SK-N-SH treated with all-trans-retinoic acid at 6 μM for 48 hours (cell line): ENCODE data around the gene EEIG1.

Experiments used
- ATAC-seq: fragments of 200-7000 bp; cut with Tn5 transposase; 3 replicates; pipeline ENCODE4 v1.9.1; 2020; ENCODE audit warnings: mild to moderate bottlenecking, moderate library complexity
- ARNTL ChIP-seq: fragments of 450-650 bp; formaldehyde crosslinking; IDR thresholded peaks from 2 replicates; pipeline ENCODE4 v1.5.0; 2020; ENCODE audit warnings: low read depth, mild to moderate bottlenecking, moderate library complexity, borderline replicate concordance
- BACH2 ChIP-seq: fragments of 250-450 bp; sonication (Bioruptor Pico); IDR thresholded peaks from 2 replicates; pipeline ENCODE4 v1.9.0; 2021; ENCODE audit warnings: mild to moderate bottlenecking, borderline replicate concordance
- CSDC2 ChIP-seq: fragments of 250-450 bp; sonication (Bioruptor Pico); IDR thresholded peaks from 2 replicates; pipeline ENCODE4 v1.5.0; 2020; ENCODE audit warnings: mild to moderate bottlenecking, moderate library complexity
- GLIS3 ChIP-seq: fragments of 250-450 bp; sonication (Bioruptor Pico); IDR thresholded peaks from 2 replicates; pipeline ENCODE4 v1.5.0; 2020; ENCODE audit warnings: mild to moderate bottlenecking, moderate library complexity
- ISL1 ChIP-seq: fragments of 250-450 bp; sonication (Bioruptor Pico); IDR thresholded peaks from 2 replicates; pipeline ENCODE4 v2.1.2; 2022; ENCODE audit warnings: mild to moderate bottlenecking, moderate library complexity
- PPARA ChIP-seq: fragments of 250-450 bp; sonication (Bioruptor Pico); IDR thresholded peaks from 2 replicates; pipeline ENCODE4 v1.5.0; 2020; ENCODE audit warnings: mild to moderate bottlenecking, borderline replicate concordance
- RARB ChIP-seq: fragments of 250-450 bp; sonication (Bioruptor Pico); IDR thresholded peaks from 2 replicates; pipeline ENCODE4 v1.8.0; 2021; ENCODE audit warnings: mild to moderate bottlenecking, moderate library complexity
- SNAI2 ChIP-seq: fragments of 250-450 bp; sonication (Bioruptor Pico); IDR thresholded peaks from 2 replicates; pipeline ENCODE4 v1.5.0; 2020; ENCODE audit warnings: mild to moderate bottlenecking, moderate library complexity
- TCF4 ChIP-seq: fragments of 250-450 bp; sonication (Bioruptor Pico); IDR thresholded peaks from 2 replicates; pipeline ENCODE4 v1.8.0; 2021; ENCODE audit warnings: mild to moderate bottlenecking, moderate library complexity, borderline replicate concordance
- ZC3H10 ChIP-seq: fragments of 250-450 bp; sonication (Bioruptor Pico); IDR thresholded peaks from 2 replicates; pipeline ENCODE4 v1.5.1; 2021; ENCODE audit warnings: mild to moderate bottlenecking, moderate library complexity
- ZNF70 ChIP-seq: fragments of 450-650 bp; formaldehyde crosslinking; IDR thresholded peaks from 2 replicates; pipeline ENCODE4 v1.5.0; 2020; ENCODE audit warnings: mild to moderate bottlenecking, moderate library complexity
- TF ChIP-seq, protein P1 (sequence below): fragments of 250-450 bp; sonication (Bioruptor Pico); IDR thresholded peaks from 2 replicates; pipeline ENCODE4 v1.5.0; 2020; ENCODE audit warnings: mild to moderate bottlenecking, moderate library complexity
- TF ChIP-seq, protein P2 (sequence below): fragments of 250-450 bp; sonication (Bioruptor Pico); IDR thresholded peaks from 2 replicates; pipeline ENCODE4 v1.5.1; 2020; ENCODE audit warnings: low read depth, mild to moderate bottlenecking, moderate library complexity
- TF ChIP-seq, protein P3 (sequence below): fragments of 250-450 bp; sonication (Bioruptor Pico); IDR thresholded peaks from 2 replicates; pipeline ENCODE4 v1.5.1; 2021; ENCODE audit warnings: mild to moderate bottlenecking, moderate library complexity
- TF ChIP-seq, protein P4 (sequence below): fragments of 250-450 bp; sonication (Bioruptor Pico); IDR thresholded peaks from 2 replicates; pipeline ENCODE4 v1.8.0; 2020; ENCODE audit warnings: mild to moderate bottlenecking, moderate library complexity, borderline replicate concordance

Gene EEIG1

DNA sequence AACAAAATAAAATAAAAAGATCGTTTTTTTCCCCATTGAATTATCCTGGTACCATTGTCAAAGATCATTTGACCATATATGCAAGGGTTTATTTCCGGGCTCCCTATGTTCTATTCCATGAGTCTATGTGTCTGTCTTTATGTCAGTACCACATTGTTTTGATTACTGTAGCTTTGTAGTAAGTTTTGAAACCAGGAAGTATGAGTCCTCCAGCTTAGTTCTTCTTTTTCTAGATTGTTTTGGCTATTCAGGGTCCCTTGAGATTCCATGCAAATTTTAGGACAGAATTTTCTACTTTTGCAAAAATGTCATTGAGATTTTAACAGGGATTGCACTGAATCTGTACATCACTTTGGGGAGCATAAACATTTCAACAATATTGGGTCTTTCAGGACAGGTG lies 18.7 kb upstream of the EEIG1 start:
- TF ChIP-seq BACH2 (CRISPR knock-in tag), result no peak
- TF ChIP-seq, protein P1, sequence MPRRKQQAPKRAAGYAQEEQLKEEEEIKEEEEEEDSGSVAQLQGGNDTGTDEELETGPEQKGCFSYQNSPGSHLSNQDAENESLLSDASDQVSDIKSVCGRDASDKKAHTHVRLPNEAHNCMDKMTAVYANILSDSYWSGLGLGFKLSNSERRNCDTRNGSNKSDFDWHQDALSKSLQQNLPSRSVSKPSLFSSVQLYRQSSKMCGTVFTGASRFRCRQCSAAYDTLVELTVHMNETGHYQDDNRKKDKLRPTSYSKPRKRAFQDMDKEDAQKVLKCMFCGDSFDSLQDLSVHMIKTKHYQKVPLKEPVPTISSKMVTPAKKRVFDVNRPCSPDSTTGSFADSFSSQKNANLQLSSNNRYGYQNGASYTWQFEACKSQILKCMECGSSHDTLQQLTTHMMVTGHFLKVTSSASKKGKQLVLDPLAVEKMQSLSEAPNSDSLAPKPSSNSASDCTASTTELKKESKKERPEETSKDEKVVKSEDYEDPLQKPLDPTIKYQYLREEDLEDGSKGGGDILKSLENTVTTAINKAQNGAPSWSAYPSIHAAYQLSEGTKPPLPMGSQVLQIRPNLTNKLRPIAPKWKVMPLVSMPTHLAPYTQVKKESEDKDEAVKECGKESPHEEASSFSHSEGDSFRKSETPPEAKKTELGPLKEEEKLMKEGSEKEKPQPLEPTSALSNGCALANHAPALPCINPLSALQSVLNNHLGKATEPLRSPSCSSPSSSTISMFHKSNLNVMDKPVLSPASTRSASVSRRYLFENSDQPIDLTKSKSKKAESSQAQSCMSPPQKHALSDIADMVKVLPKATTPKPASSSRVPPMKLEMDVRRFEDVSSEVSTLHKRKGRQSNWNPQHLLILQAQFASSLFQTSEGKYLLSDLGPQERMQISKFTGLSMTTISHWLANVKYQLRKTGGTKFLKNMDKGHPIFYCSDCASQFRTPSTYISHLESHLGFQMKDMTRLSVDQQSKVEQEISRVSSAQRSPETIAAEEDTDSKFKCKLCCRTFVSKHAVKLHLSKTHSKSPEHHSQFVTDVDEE (CRISPR knock-in tag), result no peak
- TF ChIP-seq ISL1 (CRISPR knock-in tag), result no peak
- TF ChIP-seq, protein P2, sequence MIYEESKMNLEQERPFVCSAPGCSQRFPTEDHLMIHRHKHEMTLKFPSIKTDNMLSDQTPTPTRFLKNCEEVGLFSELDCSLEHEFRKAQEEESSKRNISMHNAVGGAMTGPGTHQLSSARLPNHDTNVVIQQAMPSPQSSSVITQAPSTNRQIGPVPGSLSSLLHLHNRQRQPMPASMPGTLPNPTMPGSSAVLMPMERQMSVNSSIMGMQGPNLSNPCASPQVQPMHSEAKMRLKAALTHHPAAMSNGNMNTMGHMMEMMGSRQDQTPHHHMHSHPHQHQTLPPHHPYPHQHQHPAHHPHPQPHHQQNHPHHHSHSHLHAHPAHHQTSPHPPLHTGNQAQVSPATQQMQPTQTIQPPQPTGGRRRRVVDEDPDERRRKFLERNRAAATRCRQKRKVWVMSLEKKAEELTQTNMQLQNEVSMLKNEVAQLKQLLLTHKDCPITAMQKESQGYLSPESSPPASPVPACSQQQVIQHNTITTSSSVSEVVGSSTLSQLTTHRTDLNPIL (CRISPR knock-in tag), result no peak
- TF ChIP-seq PPARA (CRISPR knock-in tag), result no peak
- TF ChIP-seq CSDC2 (CRISPR knock-in tag), result no peak
- TF ChIP-seq, protein P3, sequence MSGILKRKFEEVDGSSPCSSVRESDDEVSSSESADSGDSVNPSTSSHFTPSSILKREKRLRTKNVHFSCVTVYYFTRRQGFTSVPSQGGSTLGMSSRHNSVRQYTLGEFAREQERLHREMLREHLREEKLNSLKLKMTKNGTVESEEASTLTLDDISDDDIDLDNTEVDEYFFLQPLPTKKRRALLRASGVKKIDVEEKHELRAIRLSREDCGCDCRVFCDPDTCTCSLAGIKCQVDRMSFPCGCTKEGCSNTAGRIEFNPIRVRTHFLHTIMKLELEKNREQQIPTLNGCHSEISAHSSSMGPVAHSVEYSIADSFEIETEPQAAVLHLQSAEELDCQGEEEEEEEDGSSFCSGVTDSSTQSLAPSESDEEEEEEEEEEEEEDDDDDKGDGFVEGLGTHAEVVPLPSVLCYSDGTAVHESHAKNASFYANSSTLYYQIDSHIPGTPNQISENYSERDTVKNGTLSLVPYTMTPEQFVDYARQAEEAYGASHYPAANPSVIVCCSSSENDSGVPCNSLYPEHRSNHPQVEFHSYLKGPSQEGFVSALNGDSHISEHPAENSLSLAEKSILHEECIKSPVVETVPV (CRISPR knock-in tag), result no peak
- no peak for TF ChIP-seq TCF4 (CRISPR knock-in tag)
- TF ChIP-seq RARB (CRISPR knock-in tag), result no peak
- no peak for TF ChIP-seq SNAI2
- TF ChIP-seq, all 23 proteins: peak for 0
- ATAC-seq, result no peak

DNA sequence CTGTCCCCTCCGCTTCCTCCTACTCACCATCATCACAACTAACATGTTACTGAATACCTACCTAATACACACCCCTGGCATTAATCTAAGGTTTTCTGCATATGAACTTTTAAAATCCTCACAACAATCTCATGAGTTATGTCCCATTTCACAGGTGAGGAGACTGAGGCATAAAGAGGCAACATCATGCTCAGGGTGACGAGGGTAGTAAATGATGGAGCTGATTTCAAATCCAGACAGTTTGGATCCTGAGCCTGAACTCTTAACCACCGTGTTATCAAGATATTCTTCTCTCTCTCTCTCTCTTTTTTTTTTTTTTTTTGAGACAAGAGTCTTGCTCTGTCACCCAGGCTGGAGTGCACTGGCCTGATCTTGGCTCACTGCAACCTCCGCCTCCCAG lies 12.9 kb upstream of the EEIG1 start:
- TF ChIP-seq CSDC2 (CRISPR knock-in tag) (no peak), RARB (CRISPR knock-in tag) (no peak), PPARA (CRISPR knock-in tag) (no peak), ISL1 (CRISPR knock-in tag) (no peak), BACH2 (CRISPR knock-in tag) (no peak), ARNTL (no peak), TCF4 (CRISPR knock-in tag) (no peak), GLIS3 (CRISPR knock-in tag) (no peak)
- TF ChIP-seq, protein P3 (CRISPR knock-in tag), result no peak
- TF ChIP-seq, protein P4, sequence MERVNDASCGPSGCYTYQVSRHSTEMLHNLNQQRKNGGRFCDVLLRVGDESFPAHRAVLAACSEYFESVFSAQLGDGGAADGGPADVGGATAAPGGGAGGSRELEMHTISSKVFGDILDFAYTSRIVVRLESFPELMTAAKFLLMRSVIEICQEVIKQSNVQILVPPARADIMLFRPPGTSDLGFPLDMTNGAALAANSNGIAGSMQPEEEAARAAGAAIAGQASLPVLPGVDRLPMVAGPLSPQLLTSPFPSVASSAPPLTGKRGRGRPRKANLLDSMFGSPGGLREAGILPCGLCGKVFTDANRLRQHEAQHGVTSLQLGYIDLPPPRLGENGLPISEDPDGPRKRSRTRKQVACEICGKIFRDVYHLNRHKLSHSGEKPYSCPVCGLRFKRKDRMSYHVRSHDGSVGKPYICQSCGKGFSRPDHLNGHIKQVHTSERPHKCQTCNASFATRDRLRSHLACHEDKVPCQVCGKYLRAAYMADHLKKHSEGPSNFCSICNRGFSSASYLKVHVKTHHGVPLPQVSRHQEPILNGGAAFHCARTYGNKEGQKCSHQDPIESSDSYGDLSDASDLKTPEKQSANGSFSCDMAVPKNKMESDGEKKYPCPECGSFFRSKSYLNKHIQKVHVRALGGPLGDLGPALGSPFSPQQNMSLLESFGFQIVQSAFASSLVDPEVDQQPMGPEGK (CRISPR knock-in tag), result no peak
- no peak for ATAC-seq

DNA sequence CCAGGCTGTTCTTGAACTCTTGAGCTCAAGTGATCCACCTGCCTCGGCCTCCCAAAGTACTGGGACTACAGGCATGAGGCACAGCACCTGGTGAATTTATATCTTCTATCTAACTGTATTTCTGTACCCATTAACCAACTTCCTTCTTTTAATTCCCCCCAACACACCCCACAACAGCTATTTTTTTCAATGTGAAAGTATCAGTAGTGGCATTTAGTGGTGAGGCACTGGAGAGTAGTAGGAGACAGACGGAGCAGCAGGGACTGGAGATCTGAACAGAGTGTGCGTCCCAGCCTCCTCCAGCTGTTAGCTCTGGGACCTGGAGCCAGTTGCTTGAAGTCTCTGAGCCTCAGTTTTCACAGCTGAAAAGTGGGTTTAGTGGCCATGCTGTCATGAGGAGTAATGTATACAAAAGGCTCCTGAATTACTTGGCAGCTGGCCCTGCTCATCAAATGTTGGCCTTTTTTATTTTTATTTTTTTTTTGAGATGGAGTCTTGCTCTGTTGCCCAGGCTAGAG lies 11.0 kb upstream of the EEIG1 start:
- ATAC-seq, result no peak
- TF ChIP-seq CSDC2 (CRISPR knock-in tag) (no peak), GLIS3 (CRISPR knock-in tag) (no peak), ZC3H10 (no peak), ZNF70 (CRISPR knock-in tag) (no peak), ARNTL (no peak), ISL1 (CRISPR knock-in tag) (no peak)
- TF ChIP-seq, protein P2 (CRISPR knock-in tag), result no peak
